ENCODE data around the gene FAM89B.

The FAM89B gene

DNA sequence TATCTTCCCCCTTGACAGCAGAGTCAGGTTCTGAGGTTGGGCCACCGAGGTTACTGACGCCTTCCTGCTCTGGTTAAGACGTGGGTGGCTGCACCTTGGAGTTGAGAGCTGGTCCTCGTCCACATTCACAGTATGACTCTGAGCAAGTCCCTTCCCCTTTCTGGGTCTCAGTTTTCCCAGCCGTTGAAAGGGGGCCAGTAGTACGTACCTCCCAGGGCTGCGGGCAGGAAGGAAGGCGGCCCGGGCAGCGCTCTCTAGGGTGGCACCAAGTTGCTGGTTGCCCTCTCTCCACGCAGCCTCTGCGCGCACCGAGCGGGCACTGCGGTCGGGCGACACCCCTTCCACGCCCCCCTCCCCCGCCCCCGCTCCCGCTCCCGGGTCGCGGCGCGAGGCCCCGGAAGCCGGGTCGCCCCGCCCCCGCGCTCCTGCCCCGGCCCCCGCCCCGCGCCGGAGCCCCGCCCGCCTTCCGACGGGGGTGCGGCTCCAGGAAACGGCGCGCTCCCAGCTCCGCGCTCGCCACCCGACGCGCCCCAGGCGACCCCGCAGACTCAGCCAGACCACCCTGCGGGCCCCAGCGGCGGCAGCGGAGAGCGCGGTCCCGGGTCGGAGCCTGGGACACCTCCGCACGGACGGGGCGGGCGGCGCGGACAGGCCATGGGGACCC, 3.4 kb downstream of the FAM89B start, which contains the start of gene EHBP1L1:
TSS of gene EHBP1L1 (plus strand) at position 486 of the 664 bp plus-strand sequence. CDS start 250 bp downstream, outside the sequence.
- DNase-seq = peak; percentile 40

DNA sequence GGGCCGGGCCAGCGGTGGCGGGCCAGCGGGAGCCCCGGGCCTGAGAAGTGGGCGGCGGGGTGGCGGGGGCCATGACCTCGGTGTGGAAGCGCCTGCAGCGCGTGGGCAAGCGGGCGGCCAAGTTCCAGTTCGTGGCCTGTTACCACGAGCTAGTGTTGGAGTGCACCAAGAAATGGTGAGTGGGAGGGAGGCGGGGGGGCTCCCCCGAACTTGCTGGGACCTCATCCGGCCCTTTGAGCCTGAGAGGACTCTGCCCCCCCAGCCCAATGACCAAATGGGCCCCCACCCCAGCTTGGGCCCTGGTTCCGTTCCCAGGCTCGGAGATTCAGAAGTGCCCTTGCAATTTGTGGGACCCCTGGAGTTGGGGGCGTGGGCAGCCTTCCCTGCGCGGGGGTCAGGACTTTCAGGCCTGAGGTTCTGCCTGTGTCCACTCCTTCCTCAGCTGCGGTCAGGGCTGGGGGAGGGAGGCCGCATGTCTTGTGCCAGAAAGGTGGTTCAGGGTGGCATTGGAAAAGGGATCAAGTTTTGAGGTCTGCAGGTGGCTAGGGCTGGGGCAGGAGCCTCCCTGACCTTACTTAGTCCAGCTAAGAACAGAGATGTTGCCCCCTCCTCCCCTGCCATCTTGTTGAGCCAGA, 4.0 kb downstream of the FAM89B start:
- no peak for DNase-seq

DNA sequence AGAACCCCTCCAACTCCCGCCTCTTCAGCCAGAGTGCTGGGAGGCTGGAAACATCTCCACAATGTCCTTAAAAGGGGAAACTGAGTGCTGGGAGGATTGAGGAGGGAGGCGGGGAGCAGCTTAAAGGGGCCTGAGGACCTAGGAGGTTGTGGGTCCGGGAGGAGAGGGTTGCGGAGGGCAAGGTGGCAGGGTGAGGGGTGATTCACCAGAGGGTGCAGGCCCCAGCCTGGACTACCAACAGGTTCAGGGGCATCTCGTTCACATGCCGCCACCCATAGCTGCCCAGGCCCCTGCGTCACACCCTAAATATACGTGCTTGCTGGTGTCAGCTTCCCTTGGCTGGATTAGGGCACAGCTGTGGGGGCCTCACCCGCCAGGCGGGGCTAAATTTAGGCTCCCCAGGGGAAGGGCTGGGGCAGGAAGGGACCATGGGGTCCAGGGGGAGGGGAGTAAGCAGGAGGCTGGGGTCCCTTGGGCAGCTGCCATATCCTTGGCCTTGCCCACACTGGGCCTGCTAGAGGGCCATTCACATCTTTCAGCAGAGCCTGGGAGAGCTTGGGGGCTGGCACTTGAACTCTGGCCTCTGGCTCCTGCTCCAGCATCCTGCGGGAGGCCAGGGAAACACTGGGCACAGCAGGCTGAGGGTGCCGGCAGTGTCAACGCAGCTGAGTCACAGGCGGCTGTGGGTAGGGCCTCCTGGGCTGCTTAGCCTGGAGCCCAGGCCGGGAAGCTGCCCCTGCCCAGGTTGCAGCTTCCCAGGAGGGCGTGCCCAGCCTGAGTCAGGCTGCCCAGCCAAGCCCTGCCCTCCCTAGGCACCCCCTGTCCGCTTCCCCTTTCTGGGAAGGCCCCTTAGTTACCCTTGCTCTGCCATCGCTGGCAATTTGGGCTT, 4.8 kb downstream of the FAM89B start:
- peak; percentile 83 for DNase-seq

- no peak for DNase-seq
Observed at GRCh38 chr11:65577756-65578109, 5.4 kb downstream of the FAM89B start.

GRCh38 chr11:65578134-65578533, 5.8 kb downstream of the FAM89B start:
- no peak for DNase-seq

- DNase-seq = no peak
Observed at GRCh38 chr11:65578667-65579066, 6.3 kb downstream of the FAM89B start.

- no peak for DNase-seq
Observed at GRCh38 chr11:65579291-65579690, 7.0 kb downstream of the FAM89B start.

GRCh38 chr11:65580031-65580692, 7.8 kb downstream of the FAM89B start:
- DNase-seq = no peak

DNA sequence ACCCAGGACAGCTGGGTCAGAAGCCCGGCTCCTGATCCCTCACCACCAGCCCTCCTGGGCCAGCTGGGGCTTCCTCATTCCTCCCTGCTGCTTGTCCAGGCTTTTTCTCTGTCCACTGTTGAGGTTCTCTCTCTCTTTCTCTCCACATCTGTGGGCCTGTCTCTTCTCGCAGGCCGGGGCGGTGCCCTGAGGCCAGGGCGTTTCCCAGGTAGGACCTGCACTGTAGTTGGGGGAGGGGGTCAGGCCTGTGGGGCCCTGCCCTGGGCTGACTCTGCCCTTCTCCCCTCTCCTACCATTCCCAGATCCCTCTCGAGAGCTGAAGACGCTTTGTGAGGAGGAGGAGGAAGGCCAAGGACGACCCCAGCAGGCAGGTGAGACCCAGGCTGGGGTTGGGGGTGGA, 8.4 kb downstream of the FAM89B start:
- DNase-seq = no peak

GRCh38 chr11:65581928-65582327, 9.6 kb downstream of the FAM89B start:
- no peak for DNase-seq

DNA sequence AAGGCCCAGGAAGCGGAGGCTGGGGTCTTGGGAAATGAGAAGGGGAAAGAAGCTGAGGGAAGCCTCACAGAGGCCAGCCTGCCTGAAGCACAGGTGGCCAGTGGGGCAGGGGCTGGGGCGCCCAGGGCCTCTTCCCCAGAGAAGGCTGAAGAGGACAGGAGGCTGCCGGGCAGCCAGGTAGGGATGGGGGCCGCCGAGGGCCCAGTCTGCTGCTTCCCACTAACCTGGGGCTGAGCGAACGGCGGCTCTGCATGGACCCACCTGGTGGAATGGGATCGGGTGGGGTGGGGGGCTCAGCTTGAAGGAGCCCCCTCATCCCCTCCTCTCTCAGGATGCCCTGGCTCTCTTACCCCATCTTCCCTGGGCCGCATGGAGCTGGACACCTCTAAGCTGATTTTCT, 11.3 kb downstream of the FAM89B start:
- DNase-seq = no peak

DNA sequence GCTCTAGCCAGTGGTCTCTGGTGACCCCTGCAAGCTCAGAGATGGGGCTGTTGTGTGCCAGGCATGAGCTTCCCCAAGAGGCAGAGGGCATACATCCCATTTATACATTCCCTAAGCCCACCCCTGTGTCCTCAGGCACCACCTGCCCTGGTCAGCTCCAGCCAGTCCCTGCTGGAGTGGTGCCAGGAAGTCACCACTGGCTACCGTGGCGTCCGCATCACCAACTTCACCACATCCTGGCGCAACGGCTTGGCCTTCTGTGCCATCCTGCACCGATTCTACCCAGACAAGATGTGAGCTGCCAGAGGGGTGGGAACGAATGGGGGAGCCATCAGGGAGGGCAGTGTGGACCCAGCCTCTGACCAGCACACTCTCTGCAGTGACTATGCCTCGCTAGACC, 11.8 kb downstream of the FAM89B start:
- DNase-seq = no peak

DNA sequence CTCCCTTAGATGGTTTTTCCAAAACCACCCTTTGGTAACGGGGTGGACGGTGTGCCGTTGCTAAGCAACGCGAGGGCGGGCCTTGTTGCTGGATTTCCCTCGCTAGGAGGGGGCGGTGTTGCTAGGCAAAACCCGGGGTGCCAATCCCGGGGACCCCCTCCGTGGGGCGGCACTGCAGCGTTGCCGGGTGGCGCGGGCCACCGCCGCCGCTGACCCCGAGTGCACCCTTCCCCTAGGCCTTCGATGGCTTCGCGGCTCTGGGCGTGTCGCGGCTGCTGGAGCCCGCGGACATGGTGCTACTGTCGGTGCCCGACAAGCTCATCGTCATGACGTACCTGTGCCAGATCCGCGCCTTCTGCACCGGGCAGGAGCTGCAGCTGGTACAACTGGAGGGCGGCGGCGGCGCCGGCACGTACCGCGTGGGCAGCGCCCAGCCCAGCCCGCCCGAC, 12.4 kb downstream of the FAM89B start:
- no peak for DNase-seq

- DNase-seq = no peak
Observed at GRCh38 chr11:65585396-65586246, 13.3 kb downstream of the FAM89B start.

DNA sequence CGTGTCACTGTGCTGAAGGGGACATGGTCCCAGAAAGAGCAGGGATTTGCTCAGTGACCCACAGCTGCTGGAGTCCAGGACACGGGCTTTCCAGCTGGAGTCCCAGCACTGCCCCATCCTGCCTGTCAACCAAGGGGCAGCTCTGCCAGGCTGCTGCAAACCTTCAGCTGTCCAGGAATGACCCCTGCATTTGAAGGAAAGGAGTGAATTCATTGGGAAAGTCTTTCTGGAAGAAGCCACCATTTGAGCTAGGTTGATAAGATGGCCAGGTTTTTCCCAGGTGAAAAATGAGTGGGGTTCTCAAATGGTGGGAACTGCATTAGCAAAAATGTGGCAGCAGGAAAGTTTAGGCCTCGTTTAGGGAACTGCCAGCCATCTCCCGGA, 13.9 kb downstream of the FAM89B start:
- DNase-seq = no peak

DNA sequence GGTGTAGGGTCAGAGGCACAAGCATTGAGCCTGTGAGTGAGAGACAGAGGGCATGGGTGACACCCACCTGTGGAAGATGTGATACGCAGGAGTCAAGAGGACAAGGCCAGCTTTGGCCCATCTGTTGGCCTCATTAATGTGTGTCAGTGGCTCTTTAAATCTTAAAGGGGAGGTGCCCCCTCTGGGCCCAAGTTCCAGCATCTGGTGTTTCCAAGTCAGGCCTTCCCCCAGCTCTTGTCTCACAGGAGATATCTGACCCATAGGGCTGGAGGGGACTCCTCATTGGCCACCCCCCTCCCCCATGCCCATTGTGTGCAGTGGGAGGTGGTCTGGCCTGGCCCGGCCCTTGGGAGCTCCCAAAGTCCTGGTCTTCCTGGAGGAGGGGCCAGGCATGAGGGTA, 14.3 kb downstream of the FAM89B start:
- no peak for DNase-seq

DNA sequence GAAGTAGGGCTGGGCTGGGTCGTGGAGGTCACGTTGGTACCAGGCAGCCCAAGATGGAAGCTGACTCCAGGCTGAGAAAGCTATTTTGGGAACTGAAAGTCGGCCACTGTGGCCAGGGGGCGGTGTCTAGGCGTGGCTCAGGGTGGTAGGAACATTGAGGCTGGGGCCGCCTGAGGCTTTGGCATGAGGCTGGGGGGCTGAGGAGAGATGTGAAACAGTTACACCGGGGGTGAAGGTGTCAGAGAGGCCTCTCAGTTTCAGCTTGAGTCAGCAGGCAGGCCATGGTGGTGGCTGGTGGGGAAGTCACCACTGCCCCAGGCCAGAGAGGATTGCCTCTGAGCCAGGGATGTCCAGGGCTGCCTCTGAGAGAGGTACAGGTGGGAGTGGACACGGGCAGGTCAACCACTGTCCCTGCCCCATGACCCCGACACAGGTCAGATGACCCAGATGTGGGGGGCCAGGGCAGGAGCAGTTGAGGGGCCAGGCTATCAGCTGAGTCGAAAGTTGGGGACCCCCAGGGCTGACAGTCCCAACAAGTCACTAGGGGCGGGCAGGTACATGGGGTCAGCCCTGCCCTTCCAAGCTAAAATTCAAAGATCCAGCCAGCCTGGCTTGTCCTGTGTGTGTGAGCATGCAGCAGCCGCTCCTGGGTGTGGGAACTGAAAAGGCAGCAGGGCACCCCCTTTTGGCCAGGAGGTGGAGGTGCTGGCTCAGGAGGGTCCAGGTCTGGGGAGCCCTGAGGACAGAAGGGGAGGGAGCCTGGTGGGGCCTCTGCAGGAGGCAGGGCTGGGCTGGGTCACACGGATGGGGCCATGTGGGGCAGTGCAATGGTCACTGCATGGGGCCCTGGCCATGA, 16.1 kb downstream of the FAM89B start:
- DNase-seq = peak; percentile 33

DNA sequence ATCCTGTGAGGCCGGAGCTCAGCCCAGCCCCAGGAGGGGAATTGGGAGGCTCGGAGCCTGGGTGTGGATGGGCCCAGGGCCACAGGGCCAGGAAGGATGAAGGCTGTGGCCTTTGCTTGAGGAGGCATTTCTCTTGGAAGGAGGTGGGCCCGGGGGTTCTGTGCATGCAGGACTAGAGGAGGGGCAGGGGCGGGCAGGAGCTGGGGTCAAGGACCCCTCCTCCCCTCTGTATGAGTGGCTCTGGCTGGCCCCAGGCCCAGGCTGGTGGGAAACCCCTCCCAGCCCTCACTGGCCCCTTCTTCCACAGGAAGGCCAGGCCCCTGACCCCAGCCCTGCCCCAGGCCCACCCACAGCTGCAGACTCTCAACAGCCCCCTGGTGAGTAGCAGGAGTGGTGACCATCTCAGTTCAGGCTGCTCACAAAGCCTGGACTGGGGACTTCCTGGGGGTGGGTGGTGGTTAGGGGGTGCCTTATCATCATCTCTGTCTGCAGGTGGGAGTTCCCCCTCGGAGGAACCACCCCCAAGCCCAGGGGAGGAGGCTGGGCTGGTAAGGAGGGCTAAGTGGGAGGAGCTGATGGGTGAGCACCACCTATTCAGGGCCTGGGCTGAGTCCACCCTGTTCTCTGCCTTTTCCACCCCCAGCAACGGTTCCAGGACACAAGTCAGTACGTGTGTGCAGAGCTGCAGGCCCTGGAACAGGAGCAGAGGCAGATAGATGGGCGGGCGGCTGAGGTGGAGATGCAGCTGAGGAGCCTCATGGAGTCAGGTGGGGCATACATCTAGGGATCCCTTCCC, 17.3 kb downstream of the FAM89B start:
- DNase-seq = no peak

GRCh38 chr11:65590240-65590738, 18.0 kb downstream of the FAM89B start:
- DNase-seq = no peak

All from T1000 (cell line).